Endodermal cell (in vitro differentiated cells): ENCODE data around the gene RIPK1. TPM values are rescaled to one million over a fixed set of nuclear protein-coding genes. Genes with fewer than 3 reads are reported as not detected.

Experiments used
- DNase-seq: peaks from one replicate; pipeline ENCODE4 v3.0.0-alpha.2; 2017
- H3K27ac ChIP-seq: 2 replicates; pipeline ENCODE4 v1.5.1; 2013; ENCODE audit warnings: mild to moderate bottlenecking, low read depth, low read length, moderate library complexity
- H3K27me3 ChIP-seq: 2 replicates; pipeline ENCODE4 v1.6.1; 2013; ENCODE audit warnings: mild to moderate bottlenecking, low read length, moderate library complexity; ENCODE audit not compliant: insufficient read depth, control insufficient read depth, poor library complexity, severe bottlenecking
- H3K36me3 ChIP-seq: 2 replicates; pipeline ENCODE4 v1.7.0; 2013; ENCODE audit warnings: mild to moderate bottlenecking, low read length, moderate library complexity; ENCODE audit not compliant: control insufficient read depth, insufficient read depth
- H3K4me1 ChIP-seq: one replicate; pipeline ENCODE4 v1.7.0; 2013; ENCODE audit warnings: low read length; ENCODE audit not compliant: control insufficient read depth, insufficient read depth
- H3K4me3 ChIP-seq: 2 replicates; pipeline ENCODE4 v1.5.1; 2013; ENCODE audit warnings: mild to moderate bottlenecking, low read length, moderate library complexity
- H3K9ac ChIP-seq: 2 replicates; pipeline ENCODE4 v1.6.1; 2013; ENCODE audit warnings: mild to moderate bottlenecking, low read length, moderate library complexity; ENCODE audit not compliant: poor library complexity, severe bottlenecking; ENCODE audit errors: extremely low read depth
- H3K9me3 ChIP-seq: 2 replicates; pipeline ENCODE4 v1.6.1; 2013; ENCODE audit warnings: mild to moderate bottlenecking, low read length, moderate library complexity; ENCODE audit not compliant: control insufficient read depth
- H3K27ac Mint-ChIP-seq: 2 replicates; pipeline ENCODE4 v1.8.0; 2020; ENCODE audit warnings: mixed read lengths
- H3K27me3 Mint-ChIP-seq: 2 replicates; pipeline ENCODE4 v1.8.0; 2021; ENCODE audit warnings: mild to moderate bottlenecking, mixed read lengths; ENCODE audit not compliant: insufficient read depth
- H3K36me3 Mint-ChIP-seq: 2 replicates; pipeline ENCODE4 v1.8.0; 2020; ENCODE audit warnings: low read depth, mixed read lengths
- H3K4me1 Mint-ChIP-seq: 2 replicates; pipeline ENCODE4 v1.8.0; 2020; ENCODE audit warnings: mixed read lengths
- H3K4me3 Mint-ChIP-seq: 2 replicates; pipeline ENCODE4 v1.8.0; 2020; ENCODE audit warnings: mild to moderate bottlenecking, moderate library complexity, mixed read lengths
- H3K9me3 Mint-ChIP-seq: 2 replicates; pipeline ENCODE4 v1.8.0; 2020; ENCODE audit warnings: mild to moderate bottlenecking, mixed read lengths
- CTCF ChIP-seq: fragments of 200-600 bp; sonication (generic); conservative IDR thresholded peaks from 2 replicates; pipeline ENCODE4 v1.5.0; 2021; ENCODE audit warnings: antibody characterized with exemption, mild to moderate bottlenecking
- WGBS, 2 experiments: methylation state at CpG; one replicate each; pipeline versions ENCODE4 v1.1.5 to v1.1.7; 2013; ENCODE audit warnings: missing lambda C conversion rate in 2 of 2, mixed read lengths in 1 of 2; ENCODE audit not compliant: insufficient coverage in 1 of 2, insufficient read length in 1 of 2; 5-methylcytosine and 5-hydroxymethylcytosine counted together
- total RNA-seq, 2 donors: library from RNA; stranded (reverse); fragmentation: NEBNext Ultra II Directional in 1 of 2; extraction: Animal tissue kit (Norgen Biotek cat#: 25700) in 1 of 2; gene quantifications; 2 replicates in 1 of 2; 3 replicates in 1 of 2; pipeline ENCODE4 v1.2.1, GENCODE V29; 2021

RIPK1 gene
- total RNA-seq, 2 donors from 2014 or later, result 10.2 to 18.7 TPM

- peaks cover 36% of the 10 kb centered on the region for H3K36me3 ChIP-seq
- Mint-ChIP-seq H3K36me3 (peaks cover 59% of the 10 kb centered on the region), H3K4me1 (peaks cover 17% of the 10 kb centered on the region)
These were observed 71.0 kb downstream of the RIPK1 start for GRCh38 chr6:3139090-3139903.

GRCh38 chr6:3140201-3140600 is 71.9 kb downstream of the RIPK1 start:
- H3K4me3 Mint-ChIP-seq, result no peak overlapping the region
- H3K4me1 Mint-ChIP-seq, result peaks cover 15% of the 10 kb centered on the region
- no peak overlapping the region for H3K27ac ChIP-seq
- H3K27me3 ChIP-seq, result no peaks in the 10 kb centered on the region
- H3K4me1 ChIP-seq, result peaks cover 3% of the 10 kb centered on the region
- no peak overlapping the region for H3K4me3 ChIP-seq
- TF ChIP-seq CTCF, result no peak
- no peaks in the 10 kb centered on the region for H3K27me3 Mint-ChIP-seq
- DNase-seq, result no peak
- H3K9ac ChIP-seq, result no peak overlapping the region
- no peaks in the 10 kb centered on the region for H3K9me3 ChIP-seq
- no peak overlapping the region for H3K27ac Mint-ChIP-seq
- 90 to 96% methylated on average over 20 of the region's 20 CpGs for WGBS, 2 experiments
- peaks cover 2% of the 10 kb centered on the region for H3K9me3 Mint-ChIP-seq
- H3K36me3 ChIP-seq, result peaks cover 36% of the 10 kb centered on the region
- peaks cover 61% of the 10 kb centered on the region for H3K36me3 Mint-ChIP-seq

More at GRCh38 chr6:3139090-3139903, 71.0 kb downstream of the RIPK1 start:
- Histone ChIP-seq H3K27me3 (no peaks in the 10 kb centered on the region), H3K4me3 (no peak overlapping the region), H3K9me3 (no peaks in the 10 kb centered on the region), H3K27ac (no peak overlapping the region), H3K9ac (no peak overlapping the region), H3K4me1 (peaks cover 3% of the 10 kb centered on the region)
- 86 to 87% methylated on average over 12 to 14 of the region's 14 CpGs for WGBS, 2 experiments
- Mint-ChIP-seq H3K9me3 (no peaks in the 10 kb centered on the region), H3K27me3 (no peaks in the 10 kb centered on the region), H3K27ac (no peak overlapping the region), H3K4me3 (no peak overlapping the region)
- no peak for DNase-seq
- TF ChIP-seq CTCF, result no peak

- DNase-seq, result no peak
- Histone ChIP-seq H3K36me3 (peaks cover 29% of the 10 kb centered on the region), H3K9ac (no peak overlapping the region), H3K27me3 (no peaks in the 10 kb centered on the region), H3K4me3 (no peak overlapping the region), H3K27ac (no peak overlapping the region), H3K4me1 (no peaks in the 10 kb centered on the region), H3K9me3 (no peaks in the 10 kb centered on the region)
- Mint-ChIP-seq H3K36me3 (peaks cover 59% of the 10 kb centered on the region), H3K27me3 (no peaks in the 10 kb centered on the region), H3K4me1 (peaks cover 4% of the 10 kb centered on the region), H3K4me3 (no peak overlapping the region), H3K27ac (no peak overlapping the region), H3K9me3 (peaks cover 2% of the 10 kb centered on the region)
- no peak for TF ChIP-seq CTCF
These were observed 74.2 kb downstream of the RIPK1 start for GRCh38 chr6:3142536-3142935.
